ENCODE measurements around the gene HPCAL4.

Gene HPCAL4

GRCh38 chr1:39689214-39689613 is 2.0 kb downstream of the HPCAL4 start:
- H2BK120ac ChIP-seq (ENCODE audit: low read depth, low read length) = no peak overlapping the region
- no peak overlapping the region for H2AFZ ChIP-seq (ENCODE audit: low read depth, low read length)
- no peak overlapping the region for H3K14ac ChIP-seq (ENCODE audit: low read length in 2 of 2)
- H3K27me3 ChIP-seq (ENCODE audit: control insufficient read depth in 1 of 2, insufficient read depth in 1 of 2, low read length in 2 of 2) = peaks cover 89 to 94% of the 10 kb centered on the region in 2 experiments
- H2BK15ac ChIP-seq (ENCODE audit: low read depth, poor library complexity, severe bottlenecking) = no peak overlapping the region
- DNase-seq = no peak
- 67% methylated on average over 2 of the region's 2 CpGs for WGBS
- H4K8ac ChIP-seq (ENCODE audit: low read length) = no peak overlapping the region
- H3K18ac ChIP-seq (ENCODE audit: low read depth in 1 of 2, low read length in 2 of 2) = no peak overlapping the region
- H3K4me1 ChIP-seq (ENCODE audit: control insufficient read depth, insufficient read depth, low read depth, low read length) = peaks cover 14% of the 10 kb centered on the region
- H3K23ac ChIP-seq (ENCODE audit: low read length in 2 of 2) = no peak overlapping the region
- H2BK5ac ChIP-seq (ENCODE audit: low read depth, low read length, poor library complexity, severe bottlenecking) = no peak overlapping the region
- no peak overlapping the region for H3K9ac ChIP-seq (ENCODE audit: low read length)
- H3K4ac ChIP-seq (ENCODE audit: low read depth in 1 of 2, low read length in 2 of 2) = no peak overlapping the region
- no peak overlapping the region for H2BK12ac ChIP-seq (ENCODE audit: low read length in 2 of 2)
- no peak overlapping the region for H2AK5ac ChIP-seq (ENCODE audit: low read length, severe bottlenecking)
- H3K4me2 ChIP-seq (ENCODE audit: low read length, poor library complexity, severe bottlenecking) = no peak overlapping the region
- no peaks in the 10 kb centered on the region for H3K9me3 ChIP-seq (ENCODE audit: control insufficient read depth, low read length)
- no peak overlapping the region for H3K27ac ChIP-seq (ENCODE audit: low read length, poor library complexity, severe bottlenecking)
- no peak overlapping the region for H4K91ac ChIP-seq (ENCODE audit: low read length)
- no peaks in the 10 kb centered on the region for H3K36me3 ChIP-seq (ENCODE audit: control insufficient read depth in 1 of 2, insufficient read depth in 2 of 2, low read depth in 1 of 2, low read length in 2 of 2)
- H3K4me3 ChIP-seq (ENCODE audit: insufficient read depth in 1 of 2, low read depth in 1 of 2, low read length in 2 of 2) = no peak overlapping the region
- no peaks in the 10 kb centered on the region for H3K79me1 ChIP-seq (replicated peaks; ENCODE audit: low read length, poor library complexity, severe bottlenecking)

GRCh38 chr1:39688706-39689105 is 2.5 kb downstream of the HPCAL4 start:
- Histone ChIP-seq H3K27ac (ENCODE audit: low read length, poor library complexity, severe bottlenecking) (no peak overlapping the region), H3K79me1 (replicated peaks; ENCODE audit: low read length, poor library complexity, severe bottlenecking) (no peaks in the 10 kb centered on the region)
- 33% methylated on average over 3 of the region's 3 CpGs for WGBS

GRCh38 chr1:39687243-39687642 is 4.0 kb downstream of the HPCAL4 start:
- H2BK120ac ChIP-seq (ENCODE audit: low read depth, low read length) = no peak overlapping the region
- H3K4me3 ChIP-seq (ENCODE audit: insufficient read depth in 1 of 2, low read depth in 1 of 2, low read length in 2 of 2) = no peak overlapping the region
- H3K18ac ChIP-seq (ENCODE audit: low read depth in 1 of 2, low read length in 2 of 2) = no peak overlapping the region
- no peak overlapping the region for H4K8ac ChIP-seq (ENCODE audit: low read length)
- 55% methylated on average over 2 of the region's 2 CpGs for WGBS
- no peaks in the 10 kb centered on the region for H3K79me1 ChIP-seq (replicated peaks; ENCODE audit: low read length, poor library complexity, severe bottlenecking)
- peaks cover 89 to 94% of the 10 kb centered on the region in 2 experiments for H3K27me3 ChIP-seq (ENCODE audit: control insufficient read depth in 1 of 2, insufficient read depth in 1 of 2, low read length in 2 of 2)
- H3K4ac ChIP-seq (ENCODE audit: low read depth in 1 of 2, low read length in 2 of 2) = no peak overlapping the region
- no peak overlapping the region for H2BK12ac ChIP-seq (ENCODE audit: low read length in 2 of 2)
- H3K4me2 ChIP-seq (ENCODE audit: low read length, poor library complexity, severe bottlenecking) = no peak overlapping the region
- H2AK5ac ChIP-seq (ENCODE audit: low read length, severe bottlenecking) = no peak overlapping the region
- H3K23ac ChIP-seq (ENCODE audit: low read length in 2 of 2) = no peak overlapping the region
- H4K91ac ChIP-seq (ENCODE audit: low read length) = no peak overlapping the region
- no peaks in the 10 kb centered on the region for H3K36me3 ChIP-seq (ENCODE audit: control insufficient read depth in 1 of 2, insufficient read depth in 2 of 2, low read depth in 1 of 2, low read length in 2 of 2)
- no peak for DNase-seq
- no peak overlapping the region for H3K14ac ChIP-seq (ENCODE audit: low read length in 2 of 2)
- H3K9me3 ChIP-seq (ENCODE audit: control insufficient read depth, low read length) = no peaks in the 10 kb centered on the region
- H3K9ac ChIP-seq (ENCODE audit: low read length) = no peak overlapping the region
- peaks cover 14% of the 10 kb centered on the region for H3K4me1 ChIP-seq (ENCODE audit: control insufficient read depth, insufficient read depth, low read depth, low read length)
- no peak overlapping the region for H2AFZ ChIP-seq (ENCODE audit: low read depth, low read length)
- no peak overlapping the region for H2BK15ac ChIP-seq (ENCODE audit: low read depth, poor library complexity, severe bottlenecking)
- H3K27ac ChIP-seq (ENCODE audit: low read length, poor library complexity, severe bottlenecking) = no peak overlapping the region
- H2BK5ac ChIP-seq (ENCODE audit: low read depth, low read length, poor library complexity, severe bottlenecking) = no peak overlapping the region

More at GRCh38 chr1:39688706-39689105, 2.5 kb downstream of the HPCAL4 start:
- Histone ChIP-seq H4K8ac (ENCODE audit: low read length) (no peak overlapping the region), H3K27me3 (ENCODE audit: control insufficient read depth in 1 of 2, insufficient read depth in 1 of 2, low read length in 2 of 2) (peaks cover 89 to 94% of the 10 kb centered on the region in 2 experiments), H3K23ac (ENCODE audit: low read length in 2 of 2) (no peak overlapping the region), H3K4me3 (ENCODE audit: insufficient read depth in 1 of 2, low read depth in 1 of 2, low read length in 2 of 2) (no peak overlapping the region), H2AFZ (ENCODE audit: low read depth, low read length) (no peak overlapping the region), H3K9ac (ENCODE audit: low read length) (no peak overlapping the region), H3K36me3 (ENCODE audit: control insufficient read depth in 1 of 2, insufficient read depth in 2 of 2, low read depth in 1 of 2, low read length in 2 of 2) (no peaks in the 10 kb centered on the region), H2BK15ac (ENCODE audit: low read depth, poor library complexity, severe bottlenecking) (no peak overlapping the region), H3K18ac (ENCODE audit: low read depth in 1 of 2, low read length in 2 of 2) (no peak overlapping the region), H3K4me2 (ENCODE audit: low read length, poor library complexity, severe bottlenecking) (no peak overlapping the region), H4K91ac (ENCODE audit: low read length) (no peak overlapping the region), H3K4me1 (ENCODE audit: control insufficient read depth, insufficient read depth, low read depth, low read length) (peaks cover 14% of the 10 kb centered on the region), H3K9me3 (ENCODE audit: control insufficient read depth, low read length) (no peaks in the 10 kb centered on the region), H2AK5ac (ENCODE audit: low read length, severe bottlenecking) (no peak overlapping the region), H3K14ac (ENCODE audit: low read length in 2 of 2) (no peak overlapping the region), H3K4ac (ENCODE audit: low read depth in 1 of 2, low read length in 2 of 2) (no peak overlapping the region), H2BK120ac (ENCODE audit: low read depth, low read length) (no peak overlapping the region), H2BK5ac (ENCODE audit: low read depth, low read length, poor library complexity, severe bottlenecking) (no peak overlapping the region), H2BK12ac (ENCODE audit: low read length in 2 of 2) (no peak overlapping the region)
- DNase-seq = no peak

GRCh38 chr1:39685071-39685470 is 6.2 kb downstream of the HPCAL4 start:
- Histone ChIP-seq H3K9ac (ENCODE audit: low read length) (no peak overlapping the region), H4K91ac (ENCODE audit: low read length) (no peak overlapping the region), H3K27ac (ENCODE audit: low read length, poor library complexity, severe bottlenecking) (no peak overlapping the region), H3K14ac (ENCODE audit: low read length in 2 of 2) (no peak overlapping the region), H2BK5ac (ENCODE audit: low read depth, low read length, poor library complexity, severe bottlenecking) (no peak overlapping the region), H4K8ac (ENCODE audit: low read length) (no peak overlapping the region), H3K4me3 (ENCODE audit: insufficient read depth in 1 of 2, low read depth in 1 of 2, low read length in 2 of 2) (no peak overlapping the region), H3K36me3 (ENCODE audit: control insufficient read depth in 1 of 2, insufficient read depth in 2 of 2, low read depth in 1 of 2, low read length in 2 of 2) (no peaks in the 10 kb centered on the region), H3K23ac (ENCODE audit: low read length in 2 of 2) (no peak overlapping the region), H2AK5ac (ENCODE audit: low read length, severe bottlenecking) (no peak overlapping the region), H2BK120ac (ENCODE audit: low read depth, low read length) (no peak overlapping the region), H3K79me1 (replicated peaks; ENCODE audit: low read length, poor library complexity, severe bottlenecking) (no peaks in the 10 kb centered on the region), H3K18ac (ENCODE audit: low read depth in 1 of 2, low read length in 2 of 2) (no peak overlapping the region), H3K4ac (ENCODE audit: low read depth in 1 of 2, low read length in 2 of 2) (no peak overlapping the region), H3K4me2 (ENCODE audit: low read length, poor library complexity, severe bottlenecking) (no peak overlapping the region), H3K27me3 (ENCODE audit: control insufficient read depth in 1 of 2, insufficient read depth in 1 of 2, low read length in 2 of 2) (peaks cover 89 to 92% of the 10 kb centered on the region in 2 experiments), H2BK15ac (ENCODE audit: low read depth, poor library complexity, severe bottlenecking) (no peak overlapping the region), H3K4me1 (ENCODE audit: control insufficient read depth, insufficient read depth, low read depth, low read length) (no peaks in the 10 kb centered on the region), H3K9me3 (ENCODE audit: control insufficient read depth, low read length) (no peaks in the 10 kb centered on the region), H2AFZ (ENCODE audit: low read depth, low read length) (no peak overlapping the region), H2BK12ac (ENCODE audit: low read length in 2 of 2) (no peak overlapping the region)
- WGBS = 76% methylated on average over 3 of the region's 3 CpGs
- no peak for DNase-seq
